ENCODE measurements around the gene CRYZ. TPM values are rescaled to one million over a fixed set of nuclear protein-coding genes. Genes with fewer than 3 reads are reported as not detected.

The CRYZ gene
- total RNA-seq, 4 donors from 2014 or later, result 29.5 to 45.7 (median 38.8) TPM

- Histone ChIP-seq H3K4me1 (peaks cover 31 to 63% (median 46%) of the 10 kb centered on the region in 4 donors), H3K27me3 (no peaks in the 10 kb centered on the region), H3K9me3 (no peaks in the 10 kb centered on the region), H3K27ac (replicated peaks in 1 of 4) (no peak overlapping the region), H3K4me3 (no peak overlapping the region), H3K36me3 (peaks cover 0 to 6% (median 2%) of the 10 kb centered on the region in 4 donors)
- intact Hi-C loops (cut with DNase I), result loop anchor here (10.0 kb wide), 1 partner anchor 525 kb away; no protein-coding TSS in a partner anchor
- no peak for DNase-seq (ENCODE audit: extremely low spot score)
- 82% methylated on average over 6 of the region's 6 CpGs for WGBS
- no peak for TF ChIP-seq POLR2AphosphoS5 (IDR thresholded peaks at IDR 0.05)
- no peak for TF ChIP-seq POLR2A (IDR thresholded peaks at IDR 0.05; ENCODE audit: low read depth)
- no peak for TF ChIP-seq CTCF (IDR thresholded peaks at IDR 0.05)
- TF ChIP-seq EP300 (IDR thresholded peaks at IDR 0.05), result no peak
Observed at GRCh38 chr1:74729741-74730478, 2.9 kb downstream of the CRYZ start.

- H3K9me3 ChIP-seq, result no peaks in the 10 kb centered on the region
- WGBS, result 43% methylated on average over 3 of the region's 3 CpGs
- no peak for DNase-seq (ENCODE audit: extremely low spot score)
- peaks cover 0 to 18% (median 3%) of the 10 kb centered on the region in 4 donors for H3K36me3 ChIP-seq
- TF ChIP-seq CTCF (IDR thresholded peaks at IDR 0.05) (no peak), EP300 (IDR thresholded peaks at IDR 0.05) (no peak), POLR2A (IDR thresholded peaks at IDR 0.05; ENCODE audit: low read depth) (no peak), POLR2AphosphoS5 (IDR thresholded peaks at IDR 0.05) (no peak)
- no peaks in the 10 kb centered on the region for H3K27me3 ChIP-seq
- peaks cover 19 to 51% (median 35%) of the 10 kb centered on the region in 4 donors for H3K4me1 ChIP-seq
- H3K27ac ChIP-seq (replicated peaks in 1 of 4), result no peak overlapping the region
- no peak overlapping the region for H3K4me3 ChIP-seq
- intact Hi-C loops (cut with DNase I), result no loop called here
Observed at GRCh38 chr1:74728736-74729135, 4.1 kb downstream of the CRYZ start.

- no peaks in the 10 kb centered on the region for H3K27me3 ChIP-seq
- no peak for DNase-seq (ENCODE audit: extremely low spot score)
- no peak overlapping the region for H3K4me3 ChIP-seq
- WGBS, result no CpG with 5 or more reads among the region's 1 CpG
- peaks cover 2 to 35% (median 21%) of the 10 kb centered on the region in 4 donors for H3K4me1 ChIP-seq
- H3K36me3 ChIP-seq, result peaks cover 24 to 44% (median 29%) of the 10 kb centered on the region in 4 donors
- H3K9me3 ChIP-seq, result no peaks in the 10 kb centered on the region
- no peak overlapping the region for H3K27ac ChIP-seq (replicated peaks in 1 of 4)
- no peak for TF ChIP-seq CTCF (IDR thresholded peaks at IDR 0.05)
- TF ChIP-seq POLR2AphosphoS5 (IDR thresholded peaks at IDR 0.05), result no peak
- no peak for TF ChIP-seq EP300 (IDR thresholded peaks at IDR 0.05)
- TF ChIP-seq POLR2A (IDR thresholded peaks at IDR 0.05; ENCODE audit: low read depth), result no peak
- intact Hi-C loops (cut with DNase I), result no loop called here
Observed at GRCh38 chr1:74726063-74726462, 6.8 kb downstream of the CRYZ start.

GRCh38 chr1:74717626-74718025, 15.2 kb downstream of the CRYZ start:
- Histone ChIP-seq H3K9me3 (no peaks in the 10 kb centered on the region), H3K4me3 (no peak overlapping the region), H3K36me3 (peaks cover 44 to 95% (median 75%) of the 10 kb centered on the region in 4 donors), H3K27ac (replicated peaks in 1 of 4) (no peak overlapping the region), H3K27me3 (no peaks in the 10 kb centered on the region), H3K4me1 (peaks cover 6 to 29% (median 26%) of the 10 kb centered on the region in 4 donors)
- intact Hi-C loops (cut with DNase I), result no loop called here
- TF ChIP-seq CTCF (IDR thresholded peaks at IDR 0.05) (no peak), POLR2A (IDR thresholded peaks at IDR 0.05; ENCODE audit: low read depth) (no peak), EP300 (IDR thresholded peaks at IDR 0.05) (no peak), POLR2AphosphoS5 (IDR thresholded peaks at IDR 0.05) (no peak)
- DNase-seq (ENCODE audit: extremely low spot score), result no peak
- 97% methylated on average over 2 of the region's 2 CpGs for WGBS

All from esophagus muscularis mucosa (tissue), 4 donors.